OCI-LY7 (cell line): ENCODE data around the gene MAP1LC3B.

Experiments used
- CTCF ChIP-seq: fragments of 200-600 bp; sonication (generic); conservative IDR thresholded peaks from 2 replicates; pipeline ENCODE4 v1.5.1; 2014; ENCODE audit warnings: mild to moderate bottlenecking, antibody characterized with exemption, low read length, moderate library complexity, mixed read lengths
- EZH2phosphoT487 ChIP-seq: fragments of 200-600 bp; sonication (generic); IDR thresholded peaks from 2 replicates; pipeline ENCODE4 v1.6.1; 2018; ENCODE audit warnings: low read depth, borderline replicate concordance, mild to moderate bottlenecking, mixed run types, antibody characterized with exemption, low read length, moderate library complexity, mixed read lengths

GRCh38 chr16:87359121-87359520, 33.0 kb upstream of the MAP1LC3B start:
- TF ChIP-seq CTCF: no peak
- TF ChIP-seq EZH2phosphoT487: no peak
